ENCODE measurements around the gene LCN15. TPM values are rescaled to one million over a fixed set of nuclear protein-coding genes. Genes with fewer than 3 reads are reported as not detected.
A peak's percentile ranks its signal among the peaks of the same experiment; 100 is the strongest.
"Not testable (repeated sequence)": the region's sequence is repeated elsewhere in the genome, so short reads cannot be mapped to it uniquely, and the experiment has no call there.

The LCN15 gene
- total RNA-seq, 2 donors from 2014 or later = not detected

DNA sequence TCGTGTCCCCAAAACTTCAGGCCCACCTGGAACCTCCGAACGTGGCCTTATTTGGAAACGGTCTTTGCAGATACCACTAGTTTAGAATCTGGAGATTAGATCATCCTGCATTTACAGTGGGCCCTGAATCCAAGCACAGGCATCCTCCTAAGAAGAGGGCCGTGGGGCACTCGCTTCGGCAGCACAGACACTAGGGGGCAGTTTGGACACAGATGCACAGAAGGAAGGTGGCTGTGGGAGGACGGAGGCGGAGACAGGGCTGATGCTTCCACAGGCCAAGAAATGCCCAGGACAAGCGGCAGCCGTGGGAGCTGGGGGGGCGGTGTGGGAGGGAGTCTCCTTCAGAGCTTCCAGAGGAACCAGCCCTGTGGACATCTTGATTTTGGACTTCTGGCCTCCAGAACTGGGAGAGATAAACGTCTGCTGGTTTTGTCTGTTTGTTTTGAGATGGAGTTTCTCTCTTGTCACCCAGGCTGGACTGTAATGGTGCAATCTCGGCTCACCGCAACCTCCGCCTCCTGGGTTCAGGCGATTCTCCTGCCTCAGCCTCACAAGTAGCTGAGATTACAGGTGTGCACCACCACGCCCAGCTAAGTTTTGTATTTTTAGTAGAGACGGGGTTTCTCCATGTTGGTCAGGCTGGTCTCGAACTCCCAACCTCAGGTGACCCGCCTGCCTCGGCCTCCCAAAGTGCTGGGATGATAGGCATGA lies 3.3 kb downstream of the LCN15 start:
- peak; percentile 85 for DNase-seq (ENCODE audit: low spot score)
- intact Hi-C loops (cut with DNase I) = loop anchor here in 1 of 2 donors (10.0 kb wide), 1 partner anchor 586 kb away; no protein-coding TSS in a partner anchor

DNA sequence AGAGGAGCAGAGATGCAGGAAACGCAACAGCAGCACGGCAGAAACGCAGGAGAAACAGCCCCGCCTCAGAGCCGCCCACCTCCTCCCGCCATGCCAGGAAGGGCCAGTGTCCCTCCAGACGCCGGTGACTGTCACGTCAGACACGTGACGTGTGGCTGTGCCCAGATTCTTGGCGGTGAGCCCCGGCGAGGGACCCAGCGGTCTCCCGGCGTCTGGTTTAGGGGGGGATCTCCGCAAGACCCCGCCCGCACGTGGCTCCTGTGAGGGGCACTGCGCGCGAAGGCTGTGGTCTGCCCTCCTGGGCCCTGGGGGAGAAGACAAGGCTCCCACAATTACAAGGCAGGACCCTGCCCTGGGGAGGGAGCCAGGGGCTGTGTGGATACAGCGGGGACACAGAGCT lies 3.9 kb downstream of the LCN15 start:
- DNase-seq (ENCODE audit: low spot score) = peak; percentile 67
- intact Hi-C loops (cut with DNase I) = loop anchor here in 1 of 2 donors (10.0 kb wide), 1 partner anchor 586 kb away; no protein-coding TSS in a partner anchor

GRCh38 chr9:136759436-136760325 lies 4.6 kb downstream of the LCN15 start:
- intact Hi-C loops (cut with DNase I) = loop anchor here in 1 of 2 donors (10.0 kb wide), 1 partner anchor 585 kb away; no protein-coding TSS in a partner anchor
- DNase-seq (ENCODE audit: low spot score) = peak; percentile 64

GRCh38 chr9:136759001-136759400 lies 5.3 kb downstream of the LCN15 start:
- intact Hi-C loops (cut with DNase I) = no loop called here
- peak; percentile 37 for DNase-seq (ENCODE audit: low spot score)

DNA sequence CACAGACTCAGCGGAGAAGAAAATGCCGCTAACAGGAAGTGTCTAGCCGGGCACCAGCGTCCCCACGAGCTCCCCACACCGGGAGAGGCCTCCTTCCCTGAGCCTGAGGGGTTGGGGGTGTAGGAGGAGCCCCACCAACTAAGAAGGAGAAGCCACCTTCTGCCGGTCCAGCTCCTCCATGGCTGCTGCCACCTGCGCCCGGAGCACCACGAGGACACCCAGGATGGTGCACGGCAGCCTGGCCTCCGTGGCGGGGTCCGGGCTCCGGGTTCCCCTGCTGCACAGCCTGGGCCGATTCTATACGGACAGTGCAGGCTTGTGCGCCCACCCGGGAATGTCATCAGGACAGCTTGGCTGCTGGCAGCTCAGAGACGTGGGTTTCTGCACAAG lies 6.6 kb downstream of the LCN15 start:
- no peak for DNase-seq (ENCODE audit: low spot score)
- intact Hi-C loops (cut with DNase I) = no loop called here

DNA sequence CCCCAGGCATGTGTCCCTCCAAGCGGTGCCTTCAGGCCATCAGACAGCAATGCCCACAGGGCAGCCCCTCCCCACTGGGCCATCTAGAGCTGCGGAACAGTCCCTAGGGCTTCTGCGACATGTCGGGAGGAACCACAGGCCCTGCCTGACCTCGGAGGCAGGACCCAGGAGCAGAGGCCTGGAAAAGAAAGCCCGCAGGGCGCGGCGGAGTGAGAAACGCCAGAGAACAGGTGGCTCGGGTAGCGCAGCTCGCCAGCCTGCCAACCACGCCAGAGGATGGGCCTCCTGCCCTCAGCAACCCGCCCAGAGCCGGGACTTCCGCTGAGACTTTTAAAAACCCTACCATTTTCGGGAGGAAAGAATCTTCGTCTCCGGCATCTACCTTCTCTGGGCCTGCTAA lies 7.0 kb downstream of the LCN15 start:
- DNase-seq (ENCODE audit: low spot score) = no peak

GRCh38 chr9:136756836-136757235 lies 7.5 kb downstream of the LCN15 start:
- intact Hi-C loops (cut with DNase I) = no loop called here
- no peak for DNase-seq (ENCODE audit: low spot score)

More for the DNA sequence above, 7.0 kb downstream of the LCN15 start:
- intact Hi-C loops (cut with DNase I) = no loop called here

GRCh38 chr9:136756134-136756438 lies 8.2 kb downstream of the LCN15 start:
- intact Hi-C loops (cut with DNase I) = no loop called here
- no peak for DNase-seq (ENCODE audit: low spot score)

GRCh38 chr9:136755302-136756133 lies 8.8 kb downstream of the LCN15 start:
- intact Hi-C loops (cut with DNase I); DNase-seq (ENCODE audit: low spot score): not testable (repeated sequence)

GRCh38 chr9:136754626-136755301 lies 9.6 kb downstream of the LCN15 start:
- intact Hi-C loops (cut with DNase I) = no loop called here
- no peak for DNase-seq (ENCODE audit: low spot score)

- DNase-seq (ENCODE audit: low spot score) = no peak
- intact Hi-C loops (cut with DNase I) = no loop called here
These were observed 10.2 kb downstream of the LCN15 start for GRCh38 chr9:136754059-136754572.

DNA sequence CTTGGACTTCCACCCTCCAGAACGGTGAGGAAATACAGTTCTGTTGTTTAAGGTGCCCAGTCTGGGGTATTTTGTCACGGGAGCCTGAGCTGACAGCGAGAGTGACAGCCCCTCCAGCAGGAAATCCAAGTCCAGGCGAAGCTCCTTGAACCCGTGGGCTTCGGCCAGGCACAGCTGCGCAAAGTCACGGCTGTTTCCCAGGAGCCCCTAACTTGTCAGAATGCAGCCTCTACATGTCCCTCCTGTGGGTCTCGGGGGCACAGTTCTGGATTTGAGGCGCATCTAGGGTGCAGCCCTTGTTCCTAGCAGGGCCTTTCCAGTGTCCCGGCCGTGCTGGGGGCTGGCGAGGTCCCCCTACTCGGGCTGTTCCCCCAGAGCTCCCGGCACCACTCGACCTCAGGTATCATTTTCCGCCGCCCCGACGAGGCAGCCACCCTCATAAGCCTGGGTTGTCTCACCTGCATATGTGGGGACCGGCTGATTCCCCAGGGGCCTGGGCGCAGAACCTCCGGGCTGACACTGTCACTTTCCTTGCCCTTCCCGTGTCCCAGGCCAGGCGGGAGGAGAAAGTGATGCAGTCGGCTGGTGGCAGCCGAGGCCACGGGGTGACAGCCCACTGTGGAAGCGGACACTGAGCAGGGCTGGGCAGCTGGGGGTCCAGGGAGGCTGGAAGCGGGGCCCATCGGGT lies 10.8 kb downstream of the LCN15 start:
- intact Hi-C loops (cut with DNase I) = no loop called here

DNA sequence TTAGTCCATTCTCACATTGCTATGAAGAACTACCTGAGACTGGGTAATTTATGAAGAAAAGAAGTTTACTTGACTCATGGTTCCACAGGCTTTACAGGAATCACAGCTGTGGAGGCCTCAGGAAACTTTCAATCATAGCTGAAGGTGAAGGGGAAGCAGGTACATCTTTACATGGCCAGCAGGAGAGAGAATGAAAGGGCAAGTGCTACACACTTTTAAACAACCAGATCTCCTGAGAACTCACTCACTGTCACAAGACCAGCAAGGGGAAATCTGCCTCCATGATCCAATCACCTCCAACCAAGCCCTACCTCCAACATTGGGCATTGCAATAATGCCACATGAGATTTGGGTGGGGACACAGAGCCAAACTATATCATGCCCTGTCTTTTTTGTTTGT lies 12.5 kb downstream of the LCN15 start:
- DNase-seq (ENCODE audit: low spot score) = no peak
- intact Hi-C loops (cut with DNase I) = no loop called here

More for the DNA sequence above, 10.8 kb downstream of the LCN15 start:
- no peak for DNase-seq (ENCODE audit: low spot score)

GRCh38 chr9:136751244-136751643 lies 13.1 kb downstream of the LCN15 start:
- DNase-seq (ENCODE audit: low spot score) = no peak
- intact Hi-C loops (cut with DNase I) = no loop called here

- DNase-seq (ENCODE audit: low spot score) = no peak
- intact Hi-C loops (cut with DNase I) = no loop called here
These were observed 13.8 kb downstream of the LCN15 start for GRCh38 chr9:136750526-136750925.

- intact Hi-C loops (cut with DNase I) = no loop called here
- no peak for DNase-seq (ENCODE audit: low spot score)
These were observed 15.4 kb downstream of the LCN15 start for GRCh38 chr9:136748666-136749611.

GRCh38 chr9:136748201-136748600 lies 16.1 kb downstream of the LCN15 start, which contains the start of gene LCN6:
LCN6 (minus strand) TSS chr9:136748525; CDS start chr9:136748483, 42 bp downstream.
- no peak for DNase-seq (ENCODE audit: low spot score)
- intact Hi-C loops (cut with DNase I) = no loop called here

Data from posterior vena cava (tissue), 2 donors.